SK-N-SH treated with all-trans-retinoic acid at 6 μM for 48 hours (cell line): Measurements from ENCODE around the gene RTN4R.

ENCODE experiments used
- ATAC-seq: fragments of 200-7000 bp; cut with Tn5 transposase; 3 replicates; pipeline ENCODE4 v1.9.1; 2020; ENCODE audit warnings: mild to moderate bottlenecking, moderate library complexity
- BACH2 ChIP-seq: fragments of 250-450 bp; sonication (Bioruptor Pico); IDR thresholded peaks from 2 replicates; pipeline ENCODE4 v1.9.0; 2021; ENCODE audit warnings: mild to moderate bottlenecking, borderline replicate concordance
- CREB5 ChIP-seq: fragments of 250-450 bp; sonication (Bioruptor Pico); IDR thresholded peaks from 2 replicates; pipeline ENCODE4 v1.5.1; 2020; ENCODE audit warnings: low read depth, mild to moderate bottlenecking, moderate library complexity
- CSDC2 ChIP-seq: fragments of 250-450 bp; sonication (Bioruptor Pico); IDR thresholded peaks from 2 replicates; pipeline ENCODE4 v1.5.0; 2020; ENCODE audit warnings: mild to moderate bottlenecking, moderate library complexity
- CSRNP3 ChIP-seq: fragments of 250-450 bp; sonication (Bioruptor Pico); IDR thresholded peaks from 2 replicates; pipeline ENCODE4 v1.5.1; 2021; ENCODE audit warnings: mild to moderate bottlenecking, moderate library complexity
- ESRRG ChIP-seq: fragments of 250-450 bp; sonication (Bioruptor Pico); IDR thresholded peaks from 2 replicates; pipeline ENCODE4 v1.6.1; 2021; ENCODE audit warnings: mild to moderate bottlenecking
- GLIS3 ChIP-seq: fragments of 250-450 bp; sonication (Bioruptor Pico); IDR thresholded peaks from 2 replicates; pipeline ENCODE4 v1.5.0; 2020; ENCODE audit warnings: mild to moderate bottlenecking, moderate library complexity
- ISL1 ChIP-seq: fragments of 250-450 bp; sonication (Bioruptor Pico); IDR thresholded peaks from 2 replicates; pipeline ENCODE4 v2.1.2; 2022; ENCODE audit warnings: mild to moderate bottlenecking, moderate library complexity
- PATZ1 ChIP-seq: fragments of 250-450 bp; sonication (Bioruptor Pico); IDR thresholded peaks from 2 replicates; pipeline ENCODE4 v1.8.0; 2020; ENCODE audit warnings: mild to moderate bottlenecking, moderate library complexity, borderline replicate concordance
- POU6F1 ChIP-seq: fragments of 250-450 bp; sonication (Bioruptor Pico); IDR thresholded peaks from 2 replicates; pipeline ENCODE4 v1.8.0; 2021; ENCODE audit warnings: low read depth, mild to moderate bottlenecking, moderate library complexity, borderline replicate concordance
- PPARA ChIP-seq: fragments of 250-450 bp; sonication (Bioruptor Pico); IDR thresholded peaks from 2 replicates; pipeline ENCODE4 v1.5.0; 2020; ENCODE audit warnings: mild to moderate bottlenecking, borderline replicate concordance
- RARB ChIP-seq: fragments of 250-450 bp; sonication (Bioruptor Pico); IDR thresholded peaks from 2 replicates; pipeline ENCODE4 v1.8.0; 2021; ENCODE audit warnings: mild to moderate bottlenecking, moderate library complexity
- SNAI2 ChIP-seq: fragments of 250-450 bp; sonication (Bioruptor Pico); IDR thresholded peaks from 2 replicates; pipeline ENCODE4 v1.5.0; 2020; ENCODE audit warnings: mild to moderate bottlenecking, moderate library complexity
- TOX ChIP-seq: fragments of 250-450 bp; sonication (Bioruptor Pico); IDR thresholded peaks from 2 replicates; pipeline ENCODE4 v1.8.0; 2021; ENCODE audit warnings: mild to moderate bottlenecking, moderate library complexity, borderline replicate concordance
- ZC3H10 ChIP-seq: fragments of 250-450 bp; sonication (Bioruptor Pico); IDR thresholded peaks from 2 replicates; pipeline ENCODE4 v1.5.1; 2021; ENCODE audit warnings: mild to moderate bottlenecking, moderate library complexity
- ZFP30 ChIP-seq: fragments of 450-650 bp; formaldehyde crosslinking; IDR thresholded peaks from 2 replicates; pipeline ENCODE4 v1.5.0; 2022; ENCODE audit warnings: mild to moderate bottlenecking, moderate library complexity
- ZNF565 ChIP-seq: fragments of 450-650 bp; formaldehyde crosslinking; conservative IDR thresholded peaks from 2 replicates; pipeline ENCODE4 v1.5.0; 2020; ENCODE audit warnings: low read depth, mild to moderate bottlenecking, moderate library complexity
- ZNF8 ChIP-seq: fragments of 450-650 bp; formaldehyde crosslinking; IDR thresholded peaks from 2 replicates; pipeline ENCODE4 v1.5.0; 2020; ENCODE audit warnings: mild to moderate bottlenecking, moderate library complexity

The RTN4R gene

GRCh38 chr22:20234760-20235388 is 33.2 kb downstream of the RTN4R start:
- TF ChIP-seq TOX (CRISPR knock-in tag) (no peak), CSDC2 (CRISPR knock-in tag) (no peak), BACH2 (CRISPR knock-in tag) (no peak), CREB5 (CRISPR knock-in tag) (no peak), ISL1 (CRISPR knock-in tag) (no peak), PPARA (no peak), ZNF565 (CRISPR knock-in tag) (no peak), POU6F1 (CRISPR knock-in tag) (no peak), SNAI2 (CRISPR knock-in tag) (no peak)
- ATAC-seq = no peak

- ATAC-seq = no peak
- TF ChIP-seq ESRRG = no peak
- no peak for TF ChIP-seq RARB (CRISPR knock-in tag)
- TF ChIP-seq ZNF8 = no peak
Measured at GRCh38 chr22:20234314-20234682, 33.8 kb downstream of the RTN4R start.

- no peak for ATAC-seq
Measured at GRCh38 chr22:20233351-20234313, 34.5 kb downstream of the RTN4R start.

GRCh38 chr22:20232781-20233180 is 35.3 kb downstream of the RTN4R start:
- TF ChIP-seq TOX (CRISPR knock-in tag) = no peak
- no peak for TF ChIP-seq POU6F1 (CRISPR knock-in tag)
- no peak for TF ChIP-seq ZNF8
- no peak for TF ChIP-seq CSRNP3 (CRISPR knock-in tag)
- TF ChIP-seq CREB5 (CRISPR knock-in tag) = no peak
- TF ChIP-seq PATZ1 (CRISPR knock-in tag) = no peak
- TF ChIP-seq RARB (CRISPR knock-in tag) = no peak
- TF ChIP-seq BACH2 (CRISPR knock-in tag) = no peak
- no peak for TF ChIP-seq SNAI2 (CRISPR knock-in tag)
- TF ChIP-seq PPARA = no peak
- no peak for TF ChIP-seq CSDC2 (CRISPR knock-in tag)
- TF ChIP-seq, all 23 proteins: peak for 0
- no peak for ATAC-seq

More at GRCh38 chr22:20233351-20234313, 34.5 kb downstream of the RTN4R start:
- TF ChIP-seq GLIS3 (CRISPR knock-in tag) (no peak), ZC3H10 (CRISPR knock-in tag) (no peak), RARB (CRISPR knock-in tag) (no peak), CSRNP3 (CRISPR knock-in tag) (no peak), SNAI2 (CRISPR knock-in tag) (no peak), ZFP30 (CRISPR knock-in tag) (no peak), CSDC2 (CRISPR knock-in tag) (no peak)
